Fibroblast of villous mesenchyme (primary cell): Measurements from ENCODE around the gene NODAL. TPM values are rescaled to one million over a fixed set of nuclear protein-coding genes. Genes with fewer than 3 reads are reported as not detected.

Experiments
- DNase-seq: peaks from one replicate; pipeline ENCODE4 v3.0.0-alpha.2; 2010; ENCODE audit warnings: low read depth
- H3K4me3 ChIP-seq: 2 replicates; pipeline ENCODE4 v1.5.1; 2011; ENCODE audit warnings: low read depth, mild to moderate bottlenecking, low read length
- CTCF ChIP-seq: IDR thresholded peaks from 2 replicates; pipeline ENCODE4 v1.5.1; 2012; ENCODE audit warnings: low read depth, mild to moderate bottlenecking, low read length; ENCODE audit not compliant: insufficient read depth
- total RNA-seq: library from RNA; depleted of rRNA; stranded (reverse); fragments of >200 nt; gene quantifications from 2 replicates; pipeline ENCODE4 v1.2.3, GENCODE V29; 2012

The NODAL gene
- total RNA-seq, 1 donor: not detected

- no peak for DNase-seq
- no peak overlapping the region for H3K4me3 ChIP-seq
- no peak for TF ChIP-seq CTCF
Measured at GRCh38 chr10:70457759-70458305, 16.4 kb upstream of the NODAL start.

- no peak for TF ChIP-seq CTCF
Measured at GRCh38 chr10:70456164-70456563, 14.7 kb upstream of the NODAL start.

GRCh38 chr10:70455213-70455630 lies 13.7 kb upstream of the NODAL start:
- DNase-seq: no peak

More at GRCh38 chr10:70456164-70456563, 14.7 kb upstream of the NODAL start:
- no peak for DNase-seq
- H3K4me3 ChIP-seq: no peak overlapping the region

GRCh38 chr10:70448236-70448635 lies 6.8 kb upstream of the NODAL start:
- H3K4me3 ChIP-seq: no peak overlapping the region
- no peak for DNase-seq
- TF ChIP-seq CTCF: no peak

More at GRCh38 chr10:70455213-70455630, 13.7 kb upstream of the NODAL start:
- H3K4me3 ChIP-seq: no peak overlapping the region
- no peak for TF ChIP-seq CTCF

- H3K4me3 ChIP-seq: no peak overlapping the region
- peak; percentile 80 for DNase-seq
- TF ChIP-seq CTCF: no peak
Measured at GRCh38 chr10:70445718-70446657, 4.5 kb upstream of the NODAL start.

GRCh38 chr10:70444744-70445143 lies 3.3 kb upstream of the NODAL start:
- no peak for DNase-seq
- H3K4me3 ChIP-seq: no peak overlapping the region
- no peak for TF ChIP-seq CTCF
